MM.1S (cell line): ENCODE data around the gene ZBTB8A.
"Not testable (repeated sequence)": the region's sequence is repeated elsewhere in the genome, so short reads cannot be mapped to it uniquely, and the experiment has no call there.

Experiments used
- DNase-seq: peaks from one replicate; pipeline ENCODE4 v3.0.0-alpha.2; 2015
- H2AFZ ChIP-seq: fragments of 300-600 bp; sonication (generic); 2 replicates; pipeline ENCODE4 v1.6.0; 2016; ENCODE audit warnings: antibody characterized with exemption, low read length
- H3F3A ChIP-seq: fragments of 300-600 bp; sonication (generic); 2 replicates; pipeline ENCODE4 v1.6.1; 2016; ENCODE audit warnings: mild to moderate bottlenecking, antibody characterized with exemption, low read length, moderate library complexity, mixed read lengths; ENCODE audit not compliant: insufficient read depth
- H3K27ac ChIP-seq: fragments of 300-600 bp; sonication (generic); 2 replicates; pipeline ENCODE4 v1.5.1; 2016; ENCODE audit warnings: mild to moderate bottlenecking, low read length
- H3K27me3 ChIP-seq: fragments of 300-600 bp; sonication (generic); replicated peaks from 2 replicates; pipeline ENCODE4 v1.6.0; 2016; ENCODE audit warnings: low read length; ENCODE audit not compliant: insufficient read depth
- H3K36me3 ChIP-seq: fragments of 300-600 bp; sonication (generic); replicated peaks from 2 replicates; pipeline ENCODE4 v1.6.1; 2016; ENCODE audit warnings: mild to moderate bottlenecking, low read length, mixed read lengths; ENCODE audit not compliant: insufficient read depth
- H3K4me1 ChIP-seq: fragments of 300-600 bp; sonication (generic); 2 replicates; pipeline ENCODE4 v1.6.1; 2016; ENCODE audit warnings: low read length, mixed read lengths
- H3K4me2 ChIP-seq: fragments of 300-600 bp; sonication (generic); 2 replicates; pipeline ENCODE4 v1.6.0; 2016; ENCODE audit warnings: low read depth, low read length
- H3K4me3 ChIP-seq: fragments of 300-600 bp; sonication (generic); 2 replicates; pipeline ENCODE4 v1.5.1; 2016; ENCODE audit warnings: low read length, mixed read lengths
- H3K79me2 ChIP-seq: fragments of 300-600 bp; sonication (generic); 2 replicates; pipeline ENCODE4 v1.6.1; 2016; ENCODE audit warnings: mixed run types, low read length, mixed read lengths
- H3K9ac ChIP-seq: fragments of 300-600 bp; sonication (generic); 2 replicates; pipeline ENCODE4 v1.6.1; 2016; ENCODE audit warnings: low read length, mixed read lengths
- H3K9me2 ChIP-seq: fragments of 300-600 bp; sonication (generic); replicated peaks from 2 replicates; pipeline ENCODE4 v1.6.1; 2016; ENCODE audit warnings: mild to moderate bottlenecking, low read length, mixed read lengths; ENCODE audit not compliant: insufficient read depth
- H3K9me3 ChIP-seq: fragments of 300-600 bp; sonication (generic); replicated peaks from 2 replicates; pipeline ENCODE4 v1.6.1; 2016; ENCODE audit warnings: mild to moderate bottlenecking, low read length, mixed read lengths; ENCODE audit not compliant: insufficient read depth
- H4K20me1 ChIP-seq: fragments of 300-600 bp; sonication (generic); 2 replicates; pipeline ENCODE4 v1.6.1; 2016; ENCODE audit warnings: mild to moderate bottlenecking, low read length, moderate library complexity, mixed read lengths; ENCODE audit not compliant: insufficient read depth
- EZH2 ChIP-seq: fragments of 300-600 bp; sonication (generic); optimal IDR thresholded peaks from 2 replicates; pipeline ENCODE3; 2017; ENCODE audit warnings: low read depth, mild to moderate bottlenecking, antibody characterized with exemption, low read length, mixed read lengths
- EZH2phosphoT487 ChIP-seq: fragments of 300-600 bp; sonication (generic); IDR thresholded peaks from 2 replicates; pipeline ENCODE4 v1.6.1; 2018; ENCODE audit warnings: antibody characterized with exemption, low read length
- TF ChIP-seq, protein P1 (sequence below): fragments of 300-600 bp; sonication (generic); IDR thresholded peaks from 2 replicates; pipeline ENCODE4 v1.5.1; 2016; ENCODE audit warnings: antibody characterized with exemption, low read length, mixed read lengths

Gene ZBTB8A

DNA sequence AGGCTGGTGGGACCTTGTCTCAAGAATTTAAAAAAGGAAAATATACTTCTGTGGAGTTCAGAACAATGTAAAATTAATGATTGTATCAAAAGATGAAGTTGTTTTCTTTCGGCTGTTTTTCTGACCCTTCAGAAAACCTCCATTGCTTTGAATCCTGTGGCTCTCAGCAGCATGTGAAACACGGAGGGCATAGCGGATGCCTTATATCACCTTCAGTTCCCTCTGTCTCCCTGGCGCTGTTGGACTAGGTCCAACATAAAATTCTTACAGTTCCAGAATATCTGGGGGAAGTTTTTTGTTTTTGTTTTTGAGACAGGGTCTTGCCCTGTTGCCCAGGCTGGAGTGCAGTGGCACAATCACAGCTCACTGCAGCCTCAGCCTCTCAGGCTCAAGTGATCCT, 7.4 kb downstream of the ZBTB8A start:
- no peak for DNase-seq
- H3K27ac ChIP-seq: no peak overlapping the region
- no peak overlapping the region for H3K9ac ChIP-seq
- no peaks in the 10 kb centered on the region for H3K36me3 ChIP-seq
- H3K4me2 ChIP-seq: no peak overlapping the region
- H2AFZ ChIP-seq: no peak overlapping the region
- peaks cover 10% of the 10 kb centered on the region for H3K79me2 ChIP-seq
- TF ChIP-seq EZH2phosphoT487: no peak
- TF ChIP-seq EZH2: no peak
- TF ChIP-seq, protein P1, sequence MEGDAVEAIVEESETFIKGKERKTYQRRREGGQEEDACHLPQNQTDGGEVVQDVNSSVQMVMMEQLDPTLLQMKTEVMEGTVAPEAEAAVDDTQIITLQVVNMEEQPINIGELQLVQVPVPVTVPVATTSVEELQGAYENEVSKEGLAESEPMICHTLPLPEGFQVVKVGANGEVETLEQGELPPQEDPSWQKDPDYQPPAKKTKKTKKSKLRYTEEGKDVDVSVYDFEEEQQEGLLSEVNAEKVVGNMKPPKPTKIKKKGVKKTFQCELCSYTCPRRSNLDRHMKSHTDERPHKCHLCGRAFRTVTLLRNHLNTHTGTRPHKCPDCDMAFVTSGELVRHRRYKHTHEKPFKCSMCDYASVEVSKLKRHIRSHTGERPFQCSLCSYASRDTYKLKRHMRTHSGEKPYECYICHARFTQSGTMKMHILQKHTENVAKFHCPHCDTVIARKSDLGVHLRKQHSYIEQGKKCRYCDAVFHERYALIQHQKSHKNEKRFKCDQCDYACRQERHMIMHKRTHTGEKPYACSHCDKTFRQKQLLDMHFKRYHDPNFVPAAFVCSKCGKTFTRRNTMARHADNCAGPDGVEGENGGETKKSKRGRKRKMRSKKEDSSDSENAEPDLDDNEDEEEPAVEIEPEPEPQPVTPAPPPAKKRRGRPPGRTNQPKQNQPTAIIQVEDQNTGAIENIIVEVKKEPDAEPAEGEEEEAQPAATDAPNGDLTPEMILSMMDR: no peak
- H4K20me1 ChIP-seq: no peaks in the 10 kb centered on the region
- H3K4me1 ChIP-seq: no peaks in the 10 kb centered on the region
- H3K9me2 ChIP-seq: no peaks in the 10 kb centered on the region
- no peaks in the 10 kb centered on the region for H3K27me3 ChIP-seq
- no peaks in the 10 kb centered on the region for H3F3A ChIP-seq
- H3K4me3 ChIP-seq: no peak overlapping the region
- no peaks in the 10 kb centered on the region for H3K9me3 ChIP-seq

- Histone ChIP-seq H3K27ac (no peak overlapping the region), H3K36me3 (no peaks in the 10 kb centered on the region), H3F3A (no peaks in the 10 kb centered on the region), H4K20me1 (no peaks in the 10 kb centered on the region), H3K27me3 (no peaks in the 10 kb centered on the region), H3K79me2 (peaks cover 7% of the 10 kb centered on the region), H3K4me3 (no peak overlapping the region), H3K9ac (no peak overlapping the region), H3K4me1 (no peaks in the 10 kb centered on the region), H3K4me2 (no peak overlapping the region), H3K9me3 (no peaks in the 10 kb centered on the region), H3K9me2 (no peaks in the 10 kb centered on the region), H2AFZ (no peak overlapping the region)
- TF ChIP-seq, protein P1: no peak
- TF ChIP-seq EZH2 (no peak), EZH2phosphoT487 (no peak)
- DNase-seq: no peak
Observed at GRCh38 chr1:32549616-32550015, 10.4 kb downstream of the ZBTB8A start.

DNA sequence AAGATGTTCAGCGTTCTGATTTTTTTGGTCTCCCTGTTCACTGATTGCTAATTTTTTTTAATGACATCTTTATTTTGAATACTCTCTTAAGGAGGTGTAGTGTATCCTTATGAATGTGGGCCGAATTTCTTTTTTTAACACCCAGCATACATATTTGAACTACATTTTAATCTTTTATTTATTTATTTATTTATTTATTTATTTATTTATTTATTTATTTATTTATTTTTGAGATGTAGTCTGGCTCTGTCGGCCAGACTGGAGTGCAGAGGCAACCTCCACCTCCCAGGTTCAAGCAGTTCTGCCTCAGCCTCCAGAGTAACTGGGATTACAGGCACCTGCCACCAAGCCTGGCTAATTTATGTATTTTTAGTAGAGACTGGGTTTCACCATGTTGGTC, 15.1 kb downstream of the ZBTB8A start:
- Histone ChIP-seq H3K9me2 (no peaks in the 10 kb centered on the region), H3K27me3 (no peaks in the 10 kb centered on the region), H3K27ac (no peak overlapping the region), H3K4me1 (no peaks in the 10 kb centered on the region), H3K4me3 (no peak overlapping the region), H3K36me3 (no peaks in the 10 kb centered on the region), H3F3A (no peaks in the 10 kb centered on the region), H3K4me2 (no peak overlapping the region), H4K20me1 (no peaks in the 10 kb centered on the region), H3K79me2 (no peaks in the 10 kb centered on the region; the same call in 1 of the 2 replicates), H3K9me3 (no peaks in the 10 kb centered on the region), H2AFZ (no peak overlapping the region), H3K9ac (no peak overlapping the region)
- DNase-seq: no peak
- TF ChIP-seq EZH2 (no peak), EZH2phosphoT487 (no peak)
- TF ChIP-seq, protein P1: no peak

DNA sequence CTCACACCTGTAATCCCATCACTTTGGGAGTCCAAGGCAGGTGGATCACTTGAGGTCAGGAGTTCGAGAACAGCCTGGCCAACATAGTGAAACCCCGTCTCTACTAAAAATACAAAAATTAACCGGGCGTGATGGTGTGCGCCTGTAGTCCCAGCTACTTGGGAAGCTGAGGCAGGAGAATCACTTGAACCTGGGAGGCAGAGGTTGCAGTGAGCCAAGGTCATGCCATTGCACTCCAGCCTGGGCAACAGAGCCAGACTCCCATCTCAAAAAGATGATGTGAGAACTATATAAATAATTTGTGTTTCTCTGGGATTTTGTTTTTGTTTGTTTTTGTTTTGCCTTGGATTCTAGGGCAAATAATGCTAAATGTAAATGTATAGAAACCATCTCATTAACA, 17.8 kb downstream of the ZBTB8A start:
- H3K9ac ChIP-seq, H3K27me3 ChIP-seq, H3K36me3 ChIP-seq, H3K9me2 ChIP-seq, H3K27ac ChIP-seq, H3K4me1 ChIP-seq, H3K9me3 ChIP-seq, H3K79me2 ChIP-seq, DNase-seq, H3K4me2 ChIP-seq, H3F3A ChIP-seq, H2AFZ ChIP-seq, H3K4me3 ChIP-seq, H4K20me1 ChIP-seq: not testable (repeated sequence)
